Fibroblast of lung (primary cell): Measurements from ENCODE around the gene EYS. TPM values are rescaled to one million over a fixed set of nuclear protein-coding genes. Genes with fewer than 3 reads are reported as not detected.

Experiments
- DNase-seq, 2 donors: peaks; one replicate each; pipeline versions ENCODE4 v3.0.0 to v3.0.0-alpha.2; 2010; ENCODE audit warnings: low read depth in 2 of 2
- H2AFZ ChIP-seq: 2 replicates; pipeline ENCODE4 v1.5.1; 2012; ENCODE audit warnings: low read length, control low read depth, inconsistent platforms
- H3K27ac ChIP-seq: 2 replicates; pipeline ENCODE4 v1.5.1; 2011; ENCODE audit warnings: low read length, control low read depth; ENCODE audit not compliant: insufficient read depth
- H3K27me3 ChIP-seq: 2 replicates; pipeline ENCODE4 v1.5.1; 2011; ENCODE audit warnings: mild to moderate bottlenecking, low read length; ENCODE audit not compliant: control insufficient read depth, insufficient read depth
- H3K36me3 ChIP-seq: 2 replicates; pipeline ENCODE4 v1.5.1; 2011; ENCODE audit warnings: low read length; ENCODE audit not compliant: control insufficient read depth, insufficient read depth
- H3K4me1 ChIP-seq: 2 replicates; pipeline ENCODE4 v1.5.1; 2011; ENCODE audit warnings: low read length; ENCODE audit not compliant: control insufficient read depth, insufficient read depth; ENCODE audit errors: extremely low read depth
- H3K4me2 ChIP-seq: 2 replicates; pipeline ENCODE4 v1.5.1; 2011; ENCODE audit warnings: low read length, control low read depth; ENCODE audit not compliant: insufficient read depth; ENCODE audit errors: extremely low read depth
- H3K4me3 ChIP-seq, 4 experiments: fragments of 200-600 bp in 1 of 4; sonication (generic) in 1 of 4; replicated peaks in 1 of 4; 2 replicates each; pipeline ENCODE4 v1.5.1; 2011 to 2016; ENCODE audit warnings: low read length in 4 of 4, low read depth in 3 of 4, mild to moderate bottlenecking in 3 of 4, control low read depth in 2 of 4, inconsistent platforms in 1 of 4, mixed read lengths in 1 of 4; ENCODE audit not compliant: insufficient read depth in 1 of 4; ENCODE audit errors: control extremely low read depth in 1 of 4
- H3K79me2 ChIP-seq: 2 replicates; pipeline ENCODE4 v1.5.1; 2012; ENCODE audit warnings: mild to moderate bottlenecking, low read length, inconsistent platforms; ENCODE audit not compliant: control insufficient read depth, insufficient read depth
- H3K9ac ChIP-seq: 2 replicates; pipeline ENCODE4 v1.5.1; 2011; ENCODE audit warnings: mild to moderate bottlenecking, low read length, control low read depth; ENCODE audit not compliant: insufficient read depth
- H3K9me3 ChIP-seq: 2 replicates; pipeline ENCODE4 v1.5.1; 2012; ENCODE audit warnings: low read depth, low read length; ENCODE audit not compliant: control insufficient read depth, insufficient read depth
- H4K20me1 ChIP-seq: 2 replicates; pipeline ENCODE4 v1.5.1; 2011; ENCODE audit warnings: low read length; ENCODE audit not compliant: control insufficient read depth, insufficient read depth; ENCODE audit errors: extremely low read depth
- CTCF ChIP-seq, 2 donors: IDR thresholded peaks in 1 of 2; conservative IDR thresholded peaks in 1 of 2; 1 replicate in 1 of 2; 2 replicates in 1 of 2; pipeline ENCODE4 v1.5.1; 2011 to 2012; ENCODE audit warnings: low read length in 2 of 2, control low read depth in 1 of 2, inconsistent platforms in 1 of 2, low read depth in 1 of 2, mild to moderate bottlenecking in 1 of 2
- EZH2 ChIP-seq: IDR thresholded peaks from 2 replicates; pipeline ENCODE4 v1.5.1; 2012; ENCODE audit warnings: low read length, control low read depth, mild to moderate bottlenecking; ENCODE audit errors: missing control alignments
- polyA plus RNA-seq, 2 donors: library from polyadenylated mRNA; depleted of rRNA in 1 of 2; stranded (reverse) in 1 of 2; unstranded in 1 of 2; fragments of >200 nt; gene quantifications; 2 replicates each; pipeline ENCODE4 v1.2.1, GENCODE V29; 2011 to 2012; ENCODE audit warnings: missing spikeins in 1 of 2
- total RNA-seq: library from RNA; depleted of rRNA; stranded (reverse); fragments of >200 nt; gene quantifications from 2 replicates; pipeline ENCODE4 v1.2.1, GENCODE V29; 2014

Gene EYS
- total and polyA plus RNA-seq, 2 donors (not counting 1 experiment from before 2014, with no cell fraction given) = under 0.01 TPM; not detected in 1

- H3K4me2 ChIP-seq = no peak overlapping the region
- no peak overlapping the region for H3K27ac ChIP-seq
- no peaks in the 10 kb centered on the region for H3K9me3 ChIP-seq
- DNase-seq = no peak
- H3K79me2 ChIP-seq = no peaks in the 10 kb centered on the region
- H3K9ac ChIP-seq = no peak overlapping the region
- no peaks in the 10 kb centered on the region for H3K36me3 ChIP-seq
- TF ChIP-seq CTCF (conservative IDR thresholded peaks at IDR 0.05 in 1 of 2, IDR thresholded peaks at IDR 0.05 in 1 of 2; ENCODE audit: low read depth in 1 of 2, low read length in 2 of 2) (no peak), EZH2 (no peak)
- H3K4me3 ChIP-seq = no peak overlapping the region
- H3K27me3 ChIP-seq = no peaks in the 10 kb centered on the region
- H4K20me1 ChIP-seq = no peaks in the 10 kb centered on the region
- no peaks in the 10 kb centered on the region for H3K4me1 ChIP-seq
- no peak overlapping the region for H2AFZ ChIP-seq
These were observed 256.6 kb downstream of the EYS start for GRCh38 chr6:65450451-65450850.

GRCh38 chr6:65449926-65450325 lies 257.1 kb downstream of the EYS start:
- H3K79me2 ChIP-seq = no peaks in the 10 kb centered on the region
- H3K36me3 ChIP-seq = no peaks in the 10 kb centered on the region
- H3K4me3 ChIP-seq = no peak overlapping the region
- no peaks in the 10 kb centered on the region for H3K9me3 ChIP-seq
- H4K20me1 ChIP-seq = no peaks in the 10 kb centered on the region
- DNase-seq = no peak
- TF ChIP-seq EZH2 (no peak), CTCF (conservative IDR thresholded peaks at IDR 0.05 in 1 of 2, IDR thresholded peaks at IDR 0.05 in 1 of 2; ENCODE audit: low read depth in 1 of 2, low read length in 2 of 2) (no peak)
- H3K4me2 ChIP-seq = no peak overlapping the region
- no peak overlapping the region for H3K27ac ChIP-seq
- H2AFZ ChIP-seq = no peak overlapping the region
- H3K27me3 ChIP-seq = no peaks in the 10 kb centered on the region
- H3K9ac ChIP-seq = no peak overlapping the region
- no peaks in the 10 kb centered on the region for H3K4me1 ChIP-seq

DNA sequence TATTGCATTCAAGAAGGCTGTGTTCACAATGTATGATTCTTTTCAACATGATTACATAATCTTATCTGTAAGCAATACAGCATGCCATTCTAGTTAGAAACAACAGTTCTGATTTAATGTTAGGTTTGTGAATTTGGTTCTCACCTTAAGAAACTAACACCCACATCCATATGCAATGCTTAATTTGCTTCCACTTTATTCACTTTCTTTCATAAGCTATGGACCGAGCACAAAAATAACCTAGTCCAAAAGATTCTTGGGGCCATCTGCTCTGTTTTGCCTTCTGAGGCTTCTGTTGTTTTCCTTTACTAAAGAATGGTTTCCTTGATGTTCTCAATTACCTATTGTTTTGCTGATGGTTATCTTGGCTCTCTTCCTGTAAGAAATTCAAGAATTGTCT lies 258.2 kb downstream of the EYS start:
- no peaks in the 10 kb centered on the region for H3K27me3 ChIP-seq
- H3K4me3 ChIP-seq = no peak overlapping the region
- no peaks in the 10 kb centered on the region for H3K79me2 ChIP-seq
- no peak overlapping the region for H3K4me2 ChIP-seq
- H3K36me3 ChIP-seq = no peaks in the 10 kb centered on the region
- no peak for TF ChIP-seq EZH2
- no peak for TF ChIP-seq CTCF (conservative IDR thresholded peaks at IDR 0.05 in 1 of 2, IDR thresholded peaks at IDR 0.05 in 1 of 2; ENCODE audit: low read depth in 1 of 2, low read length in 2 of 2)
- no peaks in the 10 kb centered on the region for H3K4me1 ChIP-seq
- H3K27ac ChIP-seq = no peak overlapping the region
- no peak overlapping the region for H2AFZ ChIP-seq
- no peaks in the 10 kb centered on the region for H4K20me1 ChIP-seq
- H3K9ac ChIP-seq = no peak overlapping the region
- no peak for DNase-seq
- no peaks in the 10 kb centered on the region for H3K9me3 ChIP-seq
